Measurements from ENCODE around the gene SORT1. TPM values are rescaled to one million over a fixed set of nuclear protein-coding genes. Genes with fewer than 3 reads are reported as not detected.

The SORT1 gene
- total and polyA plus RNA-seq, 2 of the 13 experiments (the other 11 are each of a cell fraction or from before 2014, with no cell fraction given): 32.4 to 93.0 TPM

DNA sequence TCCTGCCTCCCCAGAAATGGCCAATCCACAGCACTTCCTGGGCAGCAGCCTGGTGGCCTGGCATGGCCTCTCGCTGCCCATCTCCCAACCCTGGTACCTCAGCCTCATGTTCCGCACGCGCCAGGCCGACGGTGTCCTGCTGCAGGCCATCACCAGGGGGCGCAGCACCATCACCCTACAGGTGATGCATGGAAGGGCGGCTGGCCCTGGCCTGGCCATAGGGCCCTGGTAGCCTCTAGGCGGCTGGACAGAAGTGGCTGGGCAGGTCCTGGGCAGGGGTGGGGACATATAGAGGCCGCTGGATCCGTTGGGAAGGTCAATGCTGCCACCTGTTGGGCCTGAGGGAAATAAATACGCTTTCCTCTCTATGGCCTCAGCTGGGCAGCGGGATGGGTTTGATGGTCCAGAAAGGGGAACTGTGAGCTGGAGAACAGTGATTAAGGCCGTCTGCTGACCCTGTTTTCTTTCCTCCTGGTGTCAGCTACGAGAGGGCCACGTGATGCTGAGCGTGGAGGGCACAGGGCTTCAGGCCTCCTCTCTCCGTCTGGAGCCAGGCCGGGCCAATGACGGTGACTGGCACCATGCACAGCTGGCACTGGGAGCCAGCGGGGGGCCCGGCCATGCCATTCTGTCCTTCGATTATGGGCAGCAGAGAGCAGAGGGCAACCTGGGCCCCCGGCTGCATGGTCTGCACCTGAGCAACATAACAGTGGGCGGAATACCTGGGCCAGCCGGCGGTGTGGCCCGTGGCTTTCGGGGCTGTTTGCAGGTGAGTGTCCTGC, 133.9 kb downstream of the SORT1 start (continued):
- TF ChIP-seq ZNF407 (CRISPR knock-in tag; IDR thresholded peaks at IDR 0.05; ENCODE audit: not compliant biosample characterization) (peak; percentile 77), MAFF (IDR thresholded peaks at IDR 0.05; ENCODE audit: low read depth, low read length) (no peak), ZNF512B (CRISPR knock-in tag; IDR thresholded peaks at IDR 0.05; ENCODE audit: borderline replicate concordance) (no peak), KMT2A (CRISPR knock-in tag; IDR thresholded peaks at IDR 0.05) (peak; percentile 67; the same call in 1 of the 2 replicates), TFAP4 (IDR thresholded peaks at IDR 0.05; ENCODE audit: borderline replicate concordance, low read depth) (peak; percentile 90; the same call in 1 of the 2 replicates), DR1 (CRISPR knock-in tag; IDR thresholded peaks at IDR 0.05) (no peak; the same call in 1 of the 2 replicates), FIP1L1 (IDR thresholded peaks at IDR 0.05; ENCODE audit: borderline replicate concordance, insufficient read depth, low read depth, low read length) (no peak), JARID2 (CRISPR knock-in tag; IDR thresholded peaks at IDR 0.05; ENCODE audit: insufficient replicate concordance) (no peak), EZH2 (conservative IDR thresholded peaks at IDR 0.05; ENCODE audit: low read depth, low read length) (no peak)
- TF ChIP-seq, protein P1, sequence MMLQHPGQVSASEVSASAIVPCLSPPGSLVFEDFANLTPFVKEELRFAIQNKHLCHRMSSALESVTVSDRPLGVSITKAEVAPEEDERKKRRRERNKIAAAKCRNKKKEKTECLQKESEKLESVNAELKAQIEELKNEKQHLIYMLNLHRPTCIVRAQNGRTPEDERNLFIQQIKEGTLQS (CRISPR knock-in tag; IDR thresholded peaks at IDR 0.05): no peak
